Colon (tissue), 2 donors: ENCODE data around the gene DDX10.

ENCODE experiments used
- FAIRE-seq: peaks from 2 replicates; lab custom pipeline; 2012; peaks lifted over from hg19 to GRCh38; lab: Jason Lieb, UNC
- donor health status: control.
- donor health status: control.

DDX10 gene

GRCh38 chr11:108654994-108655631 lies 9.8 kb upstream of the DDX10 start:
- FAIRE-seq, result no peak

GRCh38 chr11:108662700-108663099 lies 2.2 kb upstream of the DDX10 start:
- FAIRE-seq, result no peak

- no peak for FAIRE-seq
Measured at GRCh38 chr11:108663154-108663877, 1.6 kb upstream of the DDX10 start.

- no peak for FAIRE-seq
Measured at GRCh38 chr11:108666373-108666772, 1.5 kb downstream of the DDX10 start.

GRCh38 chr11:108669286-108669685 lies 4.4 kb downstream of the DDX10 start:
- no peak for FAIRE-seq

GRCh38 chr11:108669711-108670110 lies 4.8 kb downstream of the DDX10 start:
- no peak for FAIRE-seq

GRCh38 chr11:108670451-108670850 lies 5.6 kb downstream of the DDX10 start:
- FAIRE-seq, result no peak

- no peak for FAIRE-seq
Measured at GRCh38 chr11:108672113-108672512, 7.2 kb downstream of the DDX10 start.

- FAIRE-seq, result no peak
Measured at GRCh38 chr11:108672786-108673185, 7.9 kb downstream of the DDX10 start.

- FAIRE-seq, result no peak
Measured at GRCh38 chr11:108679045-108679444, 14.2 kb downstream of the DDX10 start.

GRCh38 chr11:108680271-108680670 lies 15.4 kb downstream of the DDX10 start:
- FAIRE-seq, result no peak

GRCh38 chr11:108685419-108686130 lies 20.7 kb downstream of the DDX10 start:
- FAIRE-seq, result no peak

- no peak for FAIRE-seq
Measured at GRCh38 chr11:108693852-108694251, 29.0 kb downstream of the DDX10 start.

- no peak for FAIRE-seq
Measured at GRCh38 chr11:108694846-108695245, 30.0 kb downstream of the DDX10 start.

- no peak for FAIRE-seq
Measured at GRCh38 chr11:108697872-108698473, 33.1 kb downstream of the DDX10 start.

GRCh38 chr11:108698844-108699642 lies 34.2 kb downstream of the DDX10 start:
- no peak for FAIRE-seq

- no peak for FAIRE-seq
Measured at GRCh38 chr11:108703916-108704315, 39.0 kb downstream of the DDX10 start.

- FAIRE-seq, result no peak
Measured at GRCh38 chr11:108705061-108705460, 40.2 kb downstream of the DDX10 start.

- no peak for FAIRE-seq
Measured at GRCh38 chr11:108708173-108708572, 43.3 kb downstream of the DDX10 start.

- FAIRE-seq, result no peak
Measured at GRCh38 chr11:108709741-108710140, 44.9 kb downstream of the DDX10 start.

- FAIRE-seq, result no peak
Measured at GRCh38 chr11:108713076-108713790, 48.4 kb downstream of the DDX10 start.
